ENCODE measurements around the gene ZNF679.

DNA sequence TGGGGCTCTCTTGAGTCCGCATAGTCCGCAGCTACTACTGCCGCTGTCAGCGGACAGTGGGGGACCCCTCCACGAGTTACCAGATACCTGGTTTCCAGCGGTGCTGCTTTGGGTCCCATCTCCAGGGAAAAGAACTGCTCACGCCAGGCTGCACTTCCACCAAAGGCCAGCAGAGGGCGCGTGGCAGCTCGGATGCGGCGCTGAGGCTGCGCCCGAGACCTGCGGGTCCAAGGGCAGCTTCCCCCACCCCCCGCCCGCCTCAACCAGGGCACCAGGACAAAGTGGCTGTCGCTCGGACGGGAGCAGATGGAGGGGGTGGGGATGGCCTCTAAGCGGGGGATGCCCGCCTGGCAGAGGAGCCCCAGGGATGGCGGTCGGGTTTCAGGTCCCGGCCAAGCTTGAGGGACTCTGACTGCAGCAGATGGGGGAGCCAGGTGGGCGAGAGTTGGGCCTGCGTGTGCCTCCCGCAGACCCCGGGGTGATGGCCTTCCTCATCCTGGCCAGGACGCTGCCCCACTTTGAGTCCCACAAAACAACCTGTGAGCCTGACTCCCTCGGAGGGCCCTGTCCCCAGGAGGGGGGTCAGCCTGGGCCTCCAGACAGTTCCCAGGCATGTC is 45.0 kb upstream of the ZNF679 start:
- TF ChIP-seq CTCF (conservative IDR thresholded peaks at IDR 0.05) (peak; percentile 74), EZH2 (IDR thresholded peaks at IDR 0.05; ENCODE audit: low read depth) (no peak)

Measured in PC-9 (cell line).